Measurements from ENCODE around the gene SLC5A11.
"Not testable (repeated sequence)": the region's sequence is repeated elsewhere in the genome, so short reads cannot be mapped to it uniquely, and the experiment has no call there.

Gene SLC5A11

GRCh38 chr16:24863582-24864437 is 18.0 kb downstream of the SLC5A11 start:
- DNase-seq = no peak

- no peak for DNase-seq
These were observed 23.3 kb downstream of the SLC5A11 start for GRCh38 chr16:24869033-24869432.

- no peak for DNase-seq
These were observed 26.1 kb downstream of the SLC5A11 start for GRCh38 chr16:24871891-24872290.

GRCh38 chr16:24873028-24873427 is 27.3 kb downstream of the SLC5A11 start:
- no peak for DNase-seq

- DNase-seq = no peak
These were observed 29.7 kb downstream of the SLC5A11 start for GRCh38 chr16:24875466-24875865.

GRCh38 chr16:24876231-24876630 is 30.5 kb downstream of the SLC5A11 start:
- no peak for DNase-seq

GRCh38 chr16:24879684-24880083 is 33.9 kb downstream of the SLC5A11 start:
- no peak for DNase-seq

- no peak for DNase-seq
These were observed 38.0 kb downstream of the SLC5A11 start for GRCh38 chr16:24883714-24884151.

- DNase-seq = no peak
These were observed 41.7 kb downstream of the SLC5A11 start for GRCh38 chr16:24887472-24887871.

GRCh38 chr16:24890746-24891145 is 45.0 kb downstream of the SLC5A11 start:
- no peak for DNase-seq

- DNase-seq = no peak
These were observed 50.7 kb downstream of the SLC5A11 start for GRCh38 chr16:24896439-24896838.

- not testable (repeated sequence) for DNase-seq
These were observed 51.8 kb downstream of the SLC5A11 start for GRCh38 chr16:24897522-24897921.

GRCh38 chr16:24900230-24900629 is 54.5 kb downstream of the SLC5A11 start:
- DNase-seq = no peak

- no peak for DNase-seq
These were observed 60.5 kb downstream of the SLC5A11 start for GRCh38 chr16:24906199-24906808.

- DNase-seq = no peak
These were observed 61.1 kb downstream of the SLC5A11 start for GRCh38 chr16:24906901-24907300.

GRCh38 chr16:24908716-24909115 is 63.0 kb downstream of the SLC5A11 start:
- DNase-seq = no peak

GRCh38 chr16:24909856-24910255 is 64.1 kb downstream of the SLC5A11 start:
- DNase-seq = no peak

- no peak for DNase-seq
These were observed 69.3 kb downstream of the SLC5A11 start for GRCh38 chr16:24915019-24915418.

- DNase-seq = no peak
These were observed 69.8 kb downstream of the SLC5A11 start for GRCh38 chr16:24915576-24915975.

- DNase-seq = no peak
These were observed 71.5 kb downstream of the SLC5A11 start for GRCh38 chr16:24917236-24917635.

- no peak for DNase-seq
These were observed 72.1 kb downstream of the SLC5A11 start for GRCh38 chr16:24917891-24918290.

GRCh38 chr16:24918641-24919040 is 72.9 kb downstream of the SLC5A11 start:
- DNase-seq = no peak

- DNase-seq = no peak
These were observed 73.8 kb downstream of the SLC5A11 start for GRCh38 chr16:24919536-24919935.

- no peak for DNase-seq
These were observed 74.8 kb downstream of the SLC5A11 start for GRCh38 chr16:24920568-24920967.

Measured in activated gamma-delta T cell (primary cell).